ENCODE measurements around the gene RAI1. TPM values are rescaled to one million over a fixed set of nuclear protein-coding genes. Genes with fewer than 3 reads are reported as not detected.

RAI1 gene
- total and polyA plus RNA-seq, 10 of the 15 experiments (the other 5 are each of a cell fraction or from before 2014, with no cell fraction given), result 0.66 to 37.7 (median 6.0) TPM

DNA sequence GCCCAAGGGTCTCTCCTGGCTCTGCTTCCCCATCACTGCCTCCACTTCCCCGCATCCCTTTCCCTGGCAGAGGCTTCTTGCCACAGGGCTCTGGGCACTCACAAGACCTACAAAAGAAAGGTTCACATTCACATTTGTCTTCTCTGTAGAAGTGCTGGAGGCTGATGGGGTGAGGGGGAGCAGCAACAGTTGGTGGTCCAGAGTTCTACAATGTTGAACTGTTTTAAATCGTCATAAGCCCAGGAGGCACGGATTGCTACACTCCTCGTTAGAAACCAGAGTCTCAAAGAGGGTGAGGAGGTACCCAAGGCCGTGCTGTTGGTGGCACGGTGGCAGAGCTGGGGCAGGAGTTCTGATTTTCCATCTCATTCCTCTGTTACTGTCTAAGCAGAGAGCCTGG is 5.8 kb upstream of the RAI1 start:
- SMC1A ChIA-PET (ENCODE audit: uncharacterized antibody, unreplicated experiment), result interaction anchor here (1.2 kb wide), 1 partner anchor 11 kb away, joined by 3 read pairs; no protein-coding TSS in a partner anchor
- no peak overlapping the region for H3K4me2 ChIP-seq (ENCODE audit: control insufficient read depth, insufficient read depth)

More for the DNA sequence above, 5.8 kb upstream of the RAI1 start:
- no peaks in the 10 kb centered on the region for H3K36me3 ChIP-seq (ENCODE audit: control insufficient read depth in 2 of 2, insufficient read depth in 2 of 2, low read length in 1 of 2)
- H3K9ac ChIP-seq (ENCODE audit: control insufficient read depth, insufficient read depth, low read length), result no peak overlapping the region
- POLR2A ChIA-PET, result interaction anchor here (1.5 kb wide), 1 partner anchor 10 kb away, joined by 4 read pairs; no protein-coding TSS in a partner anchor
- no peak overlapping the region for H3K4me3 ChIP-seq
- H3K79me2 ChIP-seq (ENCODE audit: control insufficient read depth, insufficient read depth, low read length), result no peaks in the 10 kb centered on the region
- intact Hi-C loops (cut with micrococcal nuclease; ENCODE audit: unreplicated experiment) (no loop called here), in situ Hi-C loops (cut with MboI) (loop anchor here (5.0 kb wide), 2 partner anchors 187 to 357 kb away; no protein-coding TSS in a partner anchor)
- BruUV-seq (replicated peaks), result no TSS peak
- H4K20me1 ChIP-seq (ENCODE audit: control insufficient read depth, insufficient read depth), result no peaks in the 10 kb centered on the region
- ATAC-seq (no peak), FAIRE-seq (no peak), DNase-seq (ENCODE audit: low read depth, low spot score) (no peak)
- no peak for TF ChIP-seq JUNB (IDR thresholded peaks at IDR 0.05)
- no peak for TF ChIP-seq CREM (IDR thresholded peaks at IDR 0.05; ENCODE audit: low read depth)
- TF ChIP-seq, protein P1, sequence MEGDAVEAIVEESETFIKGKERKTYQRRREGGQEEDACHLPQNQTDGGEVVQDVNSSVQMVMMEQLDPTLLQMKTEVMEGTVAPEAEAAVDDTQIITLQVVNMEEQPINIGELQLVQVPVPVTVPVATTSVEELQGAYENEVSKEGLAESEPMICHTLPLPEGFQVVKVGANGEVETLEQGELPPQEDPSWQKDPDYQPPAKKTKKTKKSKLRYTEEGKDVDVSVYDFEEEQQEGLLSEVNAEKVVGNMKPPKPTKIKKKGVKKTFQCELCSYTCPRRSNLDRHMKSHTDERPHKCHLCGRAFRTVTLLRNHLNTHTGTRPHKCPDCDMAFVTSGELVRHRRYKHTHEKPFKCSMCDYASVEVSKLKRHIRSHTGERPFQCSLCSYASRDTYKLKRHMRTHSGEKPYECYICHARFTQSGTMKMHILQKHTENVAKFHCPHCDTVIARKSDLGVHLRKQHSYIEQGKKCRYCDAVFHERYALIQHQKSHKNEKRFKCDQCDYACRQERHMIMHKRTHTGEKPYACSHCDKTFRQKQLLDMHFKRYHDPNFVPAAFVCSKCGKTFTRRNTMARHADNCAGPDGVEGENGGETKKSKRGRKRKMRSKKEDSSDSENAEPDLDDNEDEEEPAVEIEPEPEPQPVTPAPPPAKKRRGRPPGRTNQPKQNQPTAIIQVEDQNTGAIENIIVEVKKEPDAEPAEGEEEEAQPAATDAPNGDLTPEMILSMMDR (IDR thresholded peaks at IDR 0.05 in 2 of 3, conservative IDR thresholded peaks at IDR 0.05 in 1 of 3; ENCODE audit: control insufficient read depth in 2 of 3, extremely low read depth in 1 of 3, insufficient read depth in 1 of 3, low read depth in 3 of 3, low read length in 3 of 3), result no peak
- TF ChIP-seq, protein P2, sequence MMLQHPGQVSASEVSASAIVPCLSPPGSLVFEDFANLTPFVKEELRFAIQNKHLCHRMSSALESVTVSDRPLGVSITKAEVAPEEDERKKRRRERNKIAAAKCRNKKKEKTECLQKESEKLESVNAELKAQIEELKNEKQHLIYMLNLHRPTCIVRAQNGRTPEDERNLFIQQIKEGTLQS (IDR thresholded peaks at IDR 0.05; ENCODE audit: borderline replicate concordance, extremely low read depth, low read depth, low read length), result no peak
- TF ChIP-seq MEF2A (IDR thresholded peaks at IDR 0.05; ENCODE audit: insufficient read depth, low read depth, low read length), result no peak
- TF ChIP-seq DPF2 (IDR thresholded peaks at IDR 0.05), result no peak
- no peak for TF ChIP-seq SIX5 (IDR thresholded peaks at IDR 0.05; ENCODE audit: low read depth, low read length, severe bottlenecking)
- TF ChIP-seq PAX8 (IDR thresholded peaks at IDR 0.05), result no peak
- TF ChIP-seq POLR2AphosphoS2 (IDR thresholded peaks at IDR 0.05; ENCODE audit: low read depth, low read length), result no peak
- TF ChIP-seq, protein P3, sequence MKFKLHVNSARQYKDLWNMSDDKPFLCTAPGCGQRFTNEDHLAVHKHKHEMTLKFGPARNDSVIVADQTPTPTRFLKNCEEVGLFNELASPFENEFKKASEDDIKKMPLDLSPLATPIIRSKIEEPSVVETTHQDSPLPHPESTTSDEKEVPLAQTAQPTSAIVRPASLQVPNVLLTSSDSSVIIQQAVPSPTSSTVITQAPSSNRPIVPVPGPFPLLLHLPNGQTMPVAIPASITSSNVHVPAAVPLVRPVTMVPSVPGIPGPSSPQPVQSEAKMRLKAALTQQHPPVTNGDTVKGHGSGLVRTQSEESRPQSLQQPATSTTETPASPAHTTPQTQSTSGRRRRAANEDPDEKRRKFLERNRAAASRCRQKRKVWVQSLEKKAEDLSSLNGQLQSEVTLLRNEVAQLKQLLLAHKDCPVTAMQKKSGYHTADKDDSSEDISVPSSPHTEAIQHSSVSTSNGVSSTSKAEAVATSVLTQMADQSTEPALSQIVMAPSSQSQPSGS (IDR thresholded peaks at IDR 0.05; ENCODE audit: low read length), result no peak
- no peak for TF ChIP-seq NFXL1 (IDR thresholded peaks at IDR 0.05; ENCODE audit: borderline replicate concordance)
- TF ChIP-seq BMI1 (IDR thresholded peaks at IDR 0.05; ENCODE audit: borderline replicate concordance), result no peak
- no peak for TF ChIP-seq SMARCA5 (IDR thresholded peaks at IDR 0.05)
- TF ChIP-seq STAT1 (conservative IDR thresholded peaks at IDR 0.05), result no peak
- TF ChIP-seq, protein P4, sequence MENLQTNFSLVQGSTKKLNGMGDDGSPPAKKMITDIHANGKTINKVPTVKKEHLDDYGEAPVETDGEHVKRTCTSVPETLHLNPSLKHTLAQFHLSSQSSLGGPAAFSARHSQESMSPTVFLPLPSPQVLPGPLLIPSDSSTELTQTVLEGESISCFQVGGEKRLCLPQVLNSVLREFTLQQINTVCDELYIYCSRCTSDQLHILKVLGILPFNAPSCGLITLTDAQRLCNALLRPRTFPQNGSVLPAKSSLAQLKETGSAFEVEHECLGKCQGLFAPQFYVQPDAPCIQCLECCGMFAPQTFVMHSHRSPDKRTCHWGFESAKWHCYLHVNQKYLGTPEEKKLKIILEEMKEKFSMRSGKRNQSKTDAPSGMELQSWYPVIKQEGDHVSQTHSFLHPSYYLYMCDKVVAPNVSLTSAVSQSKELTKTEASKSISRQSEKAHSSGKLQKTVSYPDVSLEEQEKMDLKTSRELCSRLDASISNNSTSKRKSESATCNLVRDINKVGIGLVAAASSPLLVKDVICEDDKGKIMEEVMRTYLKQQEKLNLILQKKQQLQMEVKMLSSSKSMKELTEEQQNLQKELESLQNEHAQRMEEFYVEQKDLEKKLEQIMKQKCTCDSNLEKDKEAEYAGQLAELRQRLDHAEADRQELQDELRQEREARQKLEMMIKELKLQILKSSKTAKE (IDR thresholded peaks at IDR 0.05; ENCODE audit: low read depth, poor library complexity, severe bottlenecking), result no peak
- no peak for TF ChIP-seq ETV6 (conservative IDR thresholded peaks at IDR 0.05 in 1 of 2, IDR thresholded peaks at IDR 0.05 in 1 of 2; ENCODE audit: borderline replicate concordance in 1 of 2, low read depth in 1 of 2)
- no peaks in the 10 kb centered on the region; a peak in 1 of 4 replicates for H3K27me3 ChIP-seq (replicated peaks in 1 of 2; ENCODE audit: control insufficient read depth in 2 of 2, insufficient read depth in 2 of 2, low read length in 1 of 2)
- RAD21 ChIA-PET (ENCODE audit: unreplicated experiment), result interaction anchor here (1.5 kb wide), 1 partner anchor 36 kb away, joined by 3 read pairs; no protein-coding TSS in a partner anchor
- no peaks in the 10 kb centered on the region for H3K9me3 ChIP-seq (replicated peaks; ENCODE audit: control insufficient read depth, insufficient read depth, low read length)
- WGBS (ENCODE audit: insufficient coverage, insufficient replicate concordance, low lambda C conversion rate, missing lambda C conversion rate), result 91% methylated on average over 6 of the region's 6 CpGs
- CTCF ChIA-PET, result interaction anchor here (1.0 kb wide), 1 partner anchor 10 kb away, joined by 3 read pairs; no protein-coding TSS in a partner anchor
- peaks cover 24% of the 10 kb centered on the region for H3K4me1 ChIP-seq (ENCODE audit: control insufficient read depth, insufficient read depth, low read length)
- no peak overlapping the region for H3K27ac ChIP-seq (ENCODE audit: control insufficient read depth, insufficient read depth)
- H2AFZ ChIP-seq (ENCODE audit: control insufficient read depth, low read depth, low read length), result no peak overlapping the region
